Spleen (tissue), 7 donors: ENCODE data around the gene TP63.

ENCODE experiments used
- CTCF ChIP-seq, 11 experiments: fragments of 200-600 bp in 7 of 11; fragments of 450-650 bp in 4 of 11; sonication (generic) in 4 of 11; IDR thresholded peaks in 8 of 11; conservative IDR thresholded peaks in 3 of 11; 1 replicate in 7 of 11; 2 replicates in 4 of 11; pipeline versions ENCODE4 v1.4.0 to v1.8.0; 2016 to 2021; ENCODE audit warnings: antibody characterized with exemption in 11 of 11, inconsistent platforms in 4 of 11, mild to moderate bottlenecking in 1 of 11
- POLR2A ChIP-seq, 3 donors: fragments of 450-650 bp; IDR thresholded peaks; one replicate each; pipeline ENCODE4 v1.5.1; 2017; ENCODE audit warnings: antibody characterized with exemption in 3 of 3, mild to moderate bottlenecking in 1 of 3
- POLR2AphosphoS5 ChIP-seq, 3 donors: sonication (generic); formaldehyde crosslinking; IDR thresholded peaks; one replicate each; pipeline ENCODE4 v1.5.1; 2017; ENCODE audit warnings: antibody characterized with exemption in 3 of 3
- donor health status: DM: no; HTN: no; CAD: no; lungs with moderate emphysema.
- donor health status: DM: no; HTN: no; CAD: no.
- donor health status: DM: no; HTN: no; CAD: no.

DNA sequence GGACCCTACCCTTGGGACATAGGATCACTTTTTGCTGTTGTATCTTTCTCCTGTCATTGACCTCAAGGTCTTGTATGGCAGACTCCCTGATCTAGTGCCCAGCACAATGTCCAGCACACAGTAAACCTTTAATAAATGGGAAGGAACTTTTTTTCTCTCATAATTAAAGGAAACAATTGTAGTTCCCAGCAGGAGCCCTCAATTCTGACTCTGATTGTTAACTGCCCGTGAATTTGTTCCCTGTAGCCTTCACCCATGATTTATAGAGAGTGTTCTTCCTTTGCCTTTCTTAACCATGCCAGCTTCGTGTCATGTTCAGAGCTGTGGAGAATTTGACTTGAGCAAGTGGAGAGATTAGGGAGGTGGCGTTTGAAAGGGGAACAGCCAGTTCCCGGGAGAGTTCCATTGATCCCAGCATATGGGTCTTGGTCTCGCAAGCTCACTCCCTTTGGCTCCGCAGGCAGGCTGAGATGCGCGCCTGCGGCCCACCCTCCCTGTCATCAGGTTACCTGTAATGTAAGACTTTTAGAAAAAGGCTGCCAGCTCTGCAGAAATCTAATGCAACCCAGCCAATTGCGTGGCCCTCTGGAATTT, 182.6 kb downstream of the TP63 start:
- TF ChIP-seq POLR2A (IDR thresholded peaks at IDR 0.05): no peak
- TF ChIP-seq CTCF (IDR thresholded peaks at IDR 0.05 in 8 of 11, conservative IDR thresholded peaks at IDR 0.05 in 3 of 11): no peak
- no peak for TF ChIP-seq POLR2AphosphoS5 (IDR thresholded peaks at IDR 0.05)
